H9 (cell line): ENCODE results near the gene PODXL2. TPM values are rescaled to one million over a fixed set of nuclear protein-coding genes. Genes with fewer than 3 reads are reported as not detected.
A peak's percentile ranks its signal among the peaks of the same experiment; 100 is the strongest.

ENCODE experiments used
- DNase-seq: peaks from one replicate; pipeline ENCODE4 v3.0.0-alpha.2; 2017
- H2AFZ ChIP-seq: one replicate; pipeline ENCODE4 v1.6.1; 2013; ENCODE audit warnings: mild to moderate bottlenecking, low read length, control low read depth, moderate library complexity
- H2AK5ac ChIP-seq: 2 replicates; pipeline ENCODE4 v1.6.1; 2013; ENCODE audit warnings: low read length, control low read depth, mixed read lengths; ENCODE audit not compliant: insufficient read length
- H2BK120ac ChIP-seq: one replicate; pipeline ENCODE4 v1.6.1; 2013; ENCODE audit warnings: low read depth, mild to moderate bottlenecking, low read length, control low read depth, inconsistent platforms; ENCODE audit not compliant: poor library complexity, severe bottlenecking
- H2BK12ac ChIP-seq: 2 replicates; pipeline ENCODE4 v1.6.1; 2013; ENCODE audit warnings: low read length, control low read depth, mixed read lengths, low read depth; ENCODE audit not compliant: insufficient read length
- H2BK15ac ChIP-seq: 2 replicates; pipeline ENCODE4 v1.6.1; 2013; ENCODE audit warnings: low read depth, low read length, control low read depth
- H2BK20ac ChIP-seq: one replicate; pipeline ENCODE4 v1.6.1; 2013; ENCODE audit warnings: low read depth, mild to moderate bottlenecking, low read length, control low read depth, inconsistent platforms; ENCODE audit not compliant: poor library complexity, severe bottlenecking
- H2BK5ac ChIP-seq: 2 replicates; pipeline ENCODE4 v1.6.1; 2013; ENCODE audit warnings: low read length, control low read depth, mixed read lengths; ENCODE audit not compliant: insufficient read length
- H3K14ac ChIP-seq: 2 replicates; pipeline ENCODE4 v1.6.1; 2013; ENCODE audit warnings: low read length, control low read depth; ENCODE audit not compliant: insufficient read depth
- H3K18ac ChIP-seq: 2 replicates; pipeline ENCODE4 v1.6.1; 2013; ENCODE audit warnings: low read depth, mild to moderate bottlenecking, mixed read lengths, low read length, control low read depth; ENCODE audit not compliant: insufficient read length
- H3K23ac ChIP-seq: 2 replicates; pipeline ENCODE4 v1.6.1; 2013; ENCODE audit warnings: low read length, control low read depth, mixed read lengths, low read depth; ENCODE audit not compliant: insufficient read length
- H3K23me2 ChIP-seq: 2 replicates; pipeline ENCODE4 v1.6.1; 2013; ENCODE audit warnings: low read depth, mild to moderate bottlenecking, mixed read lengths, low read length, control low read depth; ENCODE audit not compliant: insufficient read length, poor library complexity, severe bottlenecking
- H3K27ac ChIP-seq: 2 replicates; pipeline ENCODE4 v1.5.1; 2013; ENCODE audit warnings: low read length, control low read depth, mixed read lengths, low read depth; ENCODE audit not compliant: insufficient read length
- H3K27me3 ChIP-seq: 2 replicates; pipeline ENCODE4 v1.6.1; 2013; ENCODE audit warnings: low read length, control low read depth, inconsistent platforms; ENCODE audit not compliant: insufficient read depth
- H3K4ac ChIP-seq: 2 replicates; pipeline ENCODE4 v1.6.1; 2013; ENCODE audit warnings: low read depth, mild to moderate bottlenecking, control low read depth, inconsistent platforms, low read length, moderate library complexity
- H3K4me1 ChIP-seq: 2 replicates; pipeline ENCODE4 v1.6.1; 2013; ENCODE audit warnings: low read length, control low read depth, inconsistent platforms; ENCODE audit not compliant: insufficient read depth
- H3K4me2 ChIP-seq: 2 replicates; pipeline ENCODE4 v1.6.1; 2013; ENCODE audit warnings: low read length, control low read depth, mixed read lengths; ENCODE audit not compliant: insufficient read length, insufficient read depth
- H3K56ac ChIP-seq: 2 replicates; pipeline ENCODE4 v1.6.1; 2013; ENCODE audit warnings: low read depth, mild to moderate bottlenecking, mixed read lengths, low read length, control low read depth; ENCODE audit not compliant: insufficient read length
- H3K79me1 ChIP-seq: 2 replicates; pipeline ENCODE4 v1.6.1; 2013; ENCODE audit warnings: low read depth, mild to moderate bottlenecking, moderate library complexity, low read length, control low read depth, inconsistent platforms; ENCODE audit not compliant: insufficient read depth, poor library complexity, severe bottlenecking
- H3K79me2 ChIP-seq: 2 replicates; pipeline ENCODE4 v1.6.1; 2013; ENCODE audit warnings: low read length, control low read depth, inconsistent platforms; ENCODE audit not compliant: insufficient read depth
- H3K9ac ChIP-seq: 2 replicates; pipeline ENCODE4 v1.6.1; 2013; ENCODE audit warnings: low read length, control low read depth, mixed read lengths; ENCODE audit not compliant: insufficient read length; ENCODE audit errors: extremely low read depth
- H3K9me3 ChIP-seq: one replicate; pipeline ENCODE4 v1.6.1; 2013; ENCODE audit warnings: low read depth, low read length, inconsistent platforms; ENCODE audit not compliant: control insufficient read depth
- H3T11ph ChIP-seq: one replicate; pipeline ENCODE4 v1.6.1; 2013; ENCODE audit warnings: mild to moderate bottlenecking, low read length, control low read depth, inconsistent platforms
- H4K20me1 ChIP-seq: one replicate; pipeline ENCODE4 v1.6.1; 2013; ENCODE audit not compliant: control insufficient read depth, insufficient read length, insufficient read depth
- H4K5ac ChIP-seq: 2 replicates; pipeline ENCODE4 v1.6.1; 2013; ENCODE audit warnings: low read depth, mild to moderate bottlenecking, mixed read lengths, low read length, control low read depth; ENCODE audit not compliant: insufficient read length
- H4K8ac ChIP-seq: replicated peaks from 2 replicates; pipeline ENCODE4 v1.6.1; 2013; ENCODE audit warnings: low read length, control low read depth, mixed read lengths, low read depth; ENCODE audit not compliant: insufficient read length
- H4K91ac ChIP-seq: 2 replicates; pipeline ENCODE4 v1.6.1; 2013; ENCODE audit warnings: low read depth, mild to moderate bottlenecking, moderate library complexity, mixed read lengths, low read length, control low read depth; ENCODE audit not compliant: insufficient read length
- H3K27ac Mint-ChIP-seq, 3 experiments: 2 replicates in 2 of 3; 3 replicates in 1 of 3; pipeline ENCODE4 v1.8.0; 2020 to 2021; ENCODE audit warnings: mixed read lengths in 3 of 3, mild to moderate bottlenecking in 1 of 3, moderate library complexity in 1 of 3
- H3K27me3 Mint-ChIP-seq: 2 replicates; pipeline ENCODE4 v1.8.0; 2021; ENCODE audit warnings: low read depth, mild to moderate bottlenecking, moderate library complexity, mixed read lengths
- H3K36me3 Mint-ChIP-seq, 3 experiments: 2 replicates in 2 of 3; 3 replicates in 1 of 3; pipeline ENCODE4 v1.8.0; 2020 to 2021; ENCODE audit warnings: low read depth in 3 of 3, mixed read lengths in 3 of 3; ENCODE audit not compliant: insufficient read depth in 1 of 3
- H3K4me1 Mint-ChIP-seq, 2 experiments: 2 replicates each; pipeline ENCODE4 v1.8.0; 2020; ENCODE audit warnings: mixed read lengths in 2 of 2
- H3K4me3 Mint-ChIP-seq, 2 experiments: 2 replicates in 1 of 2; 3 replicates in 1 of 2; pipeline ENCODE4 v1.8.0; 2020 to 2021; ENCODE audit warnings: mild to moderate bottlenecking in 2 of 2, mixed read lengths in 2 of 2, moderate library complexity in 1 of 2
- H3K9me3 Mint-ChIP-seq, 2 experiments: 2 replicates in 1 of 2; 3 replicates in 1 of 2; pipeline ENCODE4 v1.8.0; 2020; ENCODE audit warnings: mild to moderate bottlenecking in 2 of 2, mixed read lengths in 2 of 2, moderate library complexity in 1 of 2
- WGBS: extraction: QIAGEN DNeasy Blood & Tissue Kit; methylation state at CpG from one replicate; pipeline ENCODE4 v1.1.7; 2013; ENCODE audit warnings: missing lambda C conversion rate, low lambda C conversion rate, mixed read lengths; ENCODE audit not compliant: insufficient read length; ENCODE audit errors: extremely low coverage; 5-methylcytosine and 5-hydroxymethylcytosine counted together
- total RNA-seq: library from RNA; stranded (reverse); gene quantifications from 2 replicates; pipeline ENCODE4 v1.2.1, GENCODE V29; 2021
- TF ChIP-seq, protein P1 (sequence below): fragments of 200-600 bp; sonication (generic); conservative IDR thresholded peaks from 3 replicates; pipeline ENCODE4 v1.8.0; 2021; ENCODE audit warnings: antibody characterized with exemption, mild to moderate bottlenecking

The PODXL2 gene
- total RNA-seq, 1 experiment from 2014 or later: 24.6 TPM

DNA sequence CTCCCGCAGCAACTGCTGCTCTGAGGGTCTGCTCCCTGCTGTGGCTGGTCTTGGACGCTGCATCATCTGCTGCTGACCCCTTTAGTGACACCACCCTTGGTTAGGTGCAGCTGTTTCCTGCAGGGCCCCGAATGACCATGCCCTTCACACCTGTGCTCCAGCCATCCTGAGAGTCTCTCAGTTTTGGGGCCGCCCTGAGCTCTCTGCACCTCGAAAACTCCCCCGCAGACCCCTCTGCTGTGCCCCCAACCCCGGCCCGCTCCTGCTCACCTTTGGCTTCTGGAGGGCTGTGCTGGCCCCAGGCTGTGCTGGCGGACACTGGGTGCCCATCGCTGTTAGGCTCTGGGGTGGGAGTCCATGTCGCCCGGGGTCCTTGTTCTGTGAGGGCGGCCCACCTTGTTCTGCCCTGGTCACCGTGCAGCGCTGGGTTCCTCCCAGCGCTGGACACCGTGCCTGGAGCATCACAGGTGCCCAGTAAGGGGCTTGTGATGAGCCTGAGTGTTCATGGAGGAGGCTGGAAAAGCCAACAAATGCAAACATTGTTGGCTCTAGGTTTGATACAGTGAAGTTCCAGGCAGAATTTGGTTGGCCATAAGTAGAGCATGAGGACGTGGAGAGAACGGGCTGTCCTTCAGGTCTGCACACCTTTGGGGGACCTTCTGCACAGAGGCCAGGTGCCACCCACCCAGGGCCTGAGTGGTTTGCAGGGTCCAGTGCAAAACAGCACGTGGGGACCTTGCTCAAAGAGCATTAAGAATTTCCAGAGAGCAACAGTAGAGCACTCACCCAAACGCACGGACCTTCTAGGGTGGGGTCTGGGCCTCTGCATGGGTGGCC lies 56.1 kb downstream of the PODXL2 start:
- H3K9me3 Mint-ChIP-seq: no peaks in the 10 kb centered on the region
- Histone ChIP-seq H2AFZ (no peak overlapping the region), H3K4me1 (no peaks in the 10 kb centered on the region; the same call in 1 of the 2 replicates), H3K27me3 (no peaks in the 10 kb centered on the region; the same call in 1 of the 2 replicates), H3K79me2 (no peaks in the 10 kb centered on the region), H3K56ac (no peak overlapping the region), H3K27ac (no peak overlapping the region), H3K9me3 (no peaks in the 10 kb centered on the region), H3T11ph (no peak overlapping the region), H3K9ac (no peak overlapping the region), H3K18ac (no peak overlapping the region), H3K23me2 (no peaks in the 10 kb centered on the region), H4K5ac (no peak overlapping the region), H2BK5ac (no peak overlapping the region), H3K14ac (no peak overlapping the region), H4K20me1 (no peaks in the 10 kb centered on the region), H2BK12ac (no peak overlapping the region), H4K91ac (no peak overlapping the region), H2AK5ac (no peak overlapping the region), H2BK20ac (no peak overlapping the region), H3K4me2 (no peak overlapping the region), H3K4ac (no peak overlapping the region), H2BK120ac (no peak overlapping the region), H3K23ac (no peak overlapping the region), H3K79me1 (no peaks in the 10 kb centered on the region), H2BK15ac (no peak overlapping the region), H4K8ac (no peak overlapping the region)
- no peak overlapping the region for H3K27ac Mint-ChIP-seq
- peak; percentile 23 for DNase-seq
- TF ChIP-seq, protein P1, sequence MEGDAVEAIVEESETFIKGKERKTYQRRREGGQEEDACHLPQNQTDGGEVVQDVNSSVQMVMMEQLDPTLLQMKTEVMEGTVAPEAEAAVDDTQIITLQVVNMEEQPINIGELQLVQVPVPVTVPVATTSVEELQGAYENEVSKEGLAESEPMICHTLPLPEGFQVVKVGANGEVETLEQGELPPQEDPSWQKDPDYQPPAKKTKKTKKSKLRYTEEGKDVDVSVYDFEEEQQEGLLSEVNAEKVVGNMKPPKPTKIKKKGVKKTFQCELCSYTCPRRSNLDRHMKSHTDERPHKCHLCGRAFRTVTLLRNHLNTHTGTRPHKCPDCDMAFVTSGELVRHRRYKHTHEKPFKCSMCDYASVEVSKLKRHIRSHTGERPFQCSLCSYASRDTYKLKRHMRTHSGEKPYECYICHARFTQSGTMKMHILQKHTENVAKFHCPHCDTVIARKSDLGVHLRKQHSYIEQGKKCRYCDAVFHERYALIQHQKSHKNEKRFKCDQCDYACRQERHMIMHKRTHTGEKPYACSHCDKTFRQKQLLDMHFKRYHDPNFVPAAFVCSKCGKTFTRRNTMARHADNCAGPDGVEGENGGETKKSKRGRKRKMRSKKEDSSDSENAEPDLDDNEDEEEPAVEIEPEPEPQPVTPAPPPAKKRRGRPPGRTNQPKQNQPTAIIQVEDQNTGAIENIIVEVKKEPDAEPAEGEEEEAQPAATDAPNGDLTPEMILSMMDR: no peak
- no peaks in the 10 kb centered on the region for H3K36me3 Mint-ChIP-seq
- no peak overlapping the region for H3K4me3 Mint-ChIP-seq
- no peaks in the 10 kb centered on the region; the same call in 1 of the 2 replicates for H3K27me3 Mint-ChIP-seq
- H3K4me1 Mint-ChIP-seq: peaks cover 13 to 15% of the 10 kb centered on the region in 2 experiments
- WGBS: no CpG with 5 or more reads among the region's 22 CpGs
